GM06990 (cell line): ENCODE data around the gene SIRT5.

Experiments
- DNase-seq: peaks from one replicate; pipeline ENCODE4 v3.0.0-alpha.2; 2011; ENCODE audit not compliant: insufficient read length; ENCODE audit errors: extremely low read depth
- H3K27me3 ChIP-seq: replicated peaks from 2 replicates; pipeline ENCODE4 v1.6.0; 2011; ENCODE audit warnings: low read length; ENCODE audit not compliant: control insufficient read depth, insufficient read depth
- H3K36me3 ChIP-seq: 2 replicates; pipeline ENCODE4 v1.5.1; 2011; ENCODE audit warnings: low read length; ENCODE audit not compliant: control insufficient read depth, insufficient read depth
- H3K4me3 ChIP-seq: replicated peaks from 2 replicates; pipeline ENCODE4 v1.5.1; 2011; ENCODE audit warnings: low read depth, mild to moderate bottlenecking, control low read depth, low read length
- CTCF ChIP-seq: IDR thresholded peaks from 2 replicates; pipeline ENCODE4 v1.5.1; 2011; ENCODE audit warnings: low read length, control low read depth, mild to moderate bottlenecking, inconsistent platforms; ENCODE audit not compliant: insufficient read depth, poor library complexity, severe bottlenecking

Gene SIRT5

GRCh38 chr6:13600036-13600435 is 25.6 kb downstream of the SIRT5 start:
- Histone ChIP-seq H3K27me3 (no peaks in the 10 kb centered on the region), H3K36me3 (peaks cover 2% of the 10 kb centered on the region), H3K4me3 (no peak overlapping the region)
- no peak for DNase-seq
- TF ChIP-seq CTCF = no peak

DNA sequence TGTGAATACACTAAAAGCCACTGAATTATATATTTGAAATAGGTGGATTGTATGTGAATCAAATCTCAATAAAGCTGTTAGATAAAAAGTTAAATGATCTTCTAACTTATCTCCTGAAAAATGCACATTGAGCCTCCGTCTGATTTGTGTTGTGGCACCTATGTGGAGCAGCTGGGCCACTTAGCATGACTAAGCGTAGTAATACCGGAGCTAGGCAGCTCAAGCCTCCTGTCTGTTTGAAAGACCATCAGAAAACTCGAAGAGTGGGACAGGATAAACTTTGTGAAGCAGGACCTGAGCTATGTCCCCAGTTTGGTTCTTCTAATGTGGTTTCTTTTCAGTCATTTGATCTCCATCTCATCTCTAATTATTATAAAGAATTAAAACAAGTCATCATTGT is 29.7 kb downstream of the SIRT5 start:
- no peak for TF ChIP-seq CTCF
- Histone ChIP-seq H3K36me3 (no peaks in the 10 kb centered on the region), H3K27me3 (no peaks in the 10 kb centered on the region), H3K4me3 (no peak overlapping the region)
- no peak for DNase-seq

DNA sequence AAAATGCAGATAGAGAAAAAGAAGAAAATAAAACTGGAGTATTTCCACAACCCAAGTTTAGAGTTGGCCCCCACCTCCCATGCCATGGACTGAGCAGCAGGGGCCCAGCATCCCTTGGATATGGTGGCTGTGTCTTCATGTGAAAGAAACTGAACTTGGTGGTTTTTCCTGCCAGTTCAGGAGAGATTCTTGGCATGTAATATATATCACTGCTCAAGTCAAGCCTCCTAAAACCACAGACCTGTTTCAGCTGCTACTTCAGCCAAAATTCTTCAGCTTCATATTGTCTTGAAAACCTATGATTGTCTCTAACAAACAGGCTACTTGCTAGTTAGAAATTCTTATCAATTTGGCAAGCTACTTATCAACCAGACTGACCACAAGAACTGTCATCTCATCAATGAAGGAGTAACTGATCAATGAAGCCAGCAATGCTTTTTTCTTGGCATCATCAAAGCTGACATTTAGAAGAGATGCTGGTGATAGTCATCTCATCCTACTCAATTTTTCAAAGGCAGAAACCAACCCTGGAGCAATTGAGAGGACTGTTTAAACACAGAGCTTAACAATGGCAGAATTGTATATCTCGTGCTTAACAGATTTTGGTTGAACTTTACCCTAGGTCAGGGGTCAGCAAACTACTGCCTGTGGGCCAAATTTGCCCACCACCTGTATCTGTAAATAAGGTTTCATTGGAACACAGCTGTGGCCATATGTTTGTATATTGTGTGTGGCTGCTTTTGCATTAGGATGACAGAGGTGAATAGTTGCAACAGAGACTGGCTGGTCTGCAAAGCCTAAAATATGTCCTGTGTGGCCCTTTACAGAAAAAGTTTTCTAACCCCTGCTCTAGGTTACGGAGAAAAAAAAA is 30.4 kb downstream of the SIRT5 start:
- no peaks in the 10 kb centered on the region for H3K27me3 ChIP-seq
- TF ChIP-seq CTCF = no peak
- H3K4me3 ChIP-seq = no peak overlapping the region
- no peaks in the 10 kb centered on the region for H3K36me3 ChIP-seq
- no peak for DNase-seq

DNA sequence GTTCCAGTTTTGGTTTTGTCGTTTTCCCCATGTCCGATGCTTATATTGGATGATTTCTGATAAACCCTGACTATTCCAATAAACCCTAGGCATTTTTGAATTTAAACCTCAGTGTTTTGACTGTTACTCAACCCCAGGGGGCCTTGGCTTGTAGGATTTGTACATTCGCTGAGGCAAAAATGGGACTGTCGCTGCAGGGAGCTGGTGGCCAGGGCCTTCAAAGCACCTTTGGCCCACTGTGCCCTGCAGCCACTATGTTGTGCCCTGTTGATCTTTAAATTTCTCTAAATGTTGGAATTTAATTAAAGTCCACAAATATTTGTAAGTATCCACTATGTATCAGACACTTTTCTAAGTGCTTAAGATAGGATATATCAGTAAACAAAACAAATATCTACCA is 31.2 kb downstream of the SIRT5 start:
- DNase-seq = no peak
- no peaks in the 10 kb centered on the region for H3K27me3 ChIP-seq
- H3K4me3 ChIP-seq = no peak overlapping the region
- no peaks in the 10 kb centered on the region for H3K36me3 ChIP-seq
- TF ChIP-seq CTCF = no peak

GRCh38 chr6:13611715-13612114 is 37.3 kb downstream of the SIRT5 start:
- DNase-seq = no peak
- H3K36me3 ChIP-seq = peaks cover 1% of the 10 kb centered on the region; the same call in 1 of the 2 replicates
- H3K4me3 ChIP-seq = no peak overlapping the region
- no peak for TF ChIP-seq CTCF
- no peaks in the 10 kb centered on the region for H3K27me3 ChIP-seq
